ENCODE results near the gene SEC61A2.

- TF ChIP-seq, protein P1, sequence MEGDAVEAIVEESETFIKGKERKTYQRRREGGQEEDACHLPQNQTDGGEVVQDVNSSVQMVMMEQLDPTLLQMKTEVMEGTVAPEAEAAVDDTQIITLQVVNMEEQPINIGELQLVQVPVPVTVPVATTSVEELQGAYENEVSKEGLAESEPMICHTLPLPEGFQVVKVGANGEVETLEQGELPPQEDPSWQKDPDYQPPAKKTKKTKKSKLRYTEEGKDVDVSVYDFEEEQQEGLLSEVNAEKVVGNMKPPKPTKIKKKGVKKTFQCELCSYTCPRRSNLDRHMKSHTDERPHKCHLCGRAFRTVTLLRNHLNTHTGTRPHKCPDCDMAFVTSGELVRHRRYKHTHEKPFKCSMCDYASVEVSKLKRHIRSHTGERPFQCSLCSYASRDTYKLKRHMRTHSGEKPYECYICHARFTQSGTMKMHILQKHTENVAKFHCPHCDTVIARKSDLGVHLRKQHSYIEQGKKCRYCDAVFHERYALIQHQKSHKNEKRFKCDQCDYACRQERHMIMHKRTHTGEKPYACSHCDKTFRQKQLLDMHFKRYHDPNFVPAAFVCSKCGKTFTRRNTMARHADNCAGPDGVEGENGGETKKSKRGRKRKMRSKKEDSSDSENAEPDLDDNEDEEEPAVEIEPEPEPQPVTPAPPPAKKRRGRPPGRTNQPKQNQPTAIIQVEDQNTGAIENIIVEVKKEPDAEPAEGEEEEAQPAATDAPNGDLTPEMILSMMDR (IDR thresholded peaks at IDR 0.05), result no peak
- no peak for TF ChIP-seq POLR2A (IDR thresholded peaks at IDR 0.05)
Observed at GRCh38 chr10:12160664-12161063, 31.2 kb downstream of the SEC61A2 start.

Measured in heart left ventricle (tissue), 13 donors.